Brain microvascular endothelial cell (primary cell): ENCODE data around the gene RNF180.

Experiments used
- DNase-seq: peaks from one replicate; pipeline ENCODE4 v3.0.0-alpha.2; 2020
- H3K27ac ChIP-seq: fragments of 250-450 bp; sonication (Bioruptor Pico); 2 replicates; pipeline ENCODE4 v1.5.1; 2020; ENCODE audit warnings: mild to moderate bottlenecking, moderate library complexity
- H3K27me3 ChIP-seq: fragments of 250-450 bp; sonication (Bioruptor Pico); replicated peaks from 2 replicates; pipeline ENCODE4 v1.5.1; 2020; ENCODE audit warnings: mild to moderate bottlenecking
- H3K36me3 ChIP-seq: fragments of 250-450 bp; sonication (Bioruptor Pico); replicated peaks from 2 replicates; pipeline ENCODE4 v1.5.1; 2020; ENCODE audit warnings: mild to moderate bottlenecking
- H3K4me3 ChIP-seq: 2 replicates; pipeline ENCODE4 v1.5.1; 2011; ENCODE audit warnings: low read depth, mild to moderate bottlenecking, control low read depth, low read length, moderate library complexity
- CTCF ChIP-seq: IDR thresholded peaks from 2 replicates; pipeline ENCODE4 v1.5.1; 2011; ENCODE audit warnings: low read depth, mild to moderate bottlenecking, moderate library complexity, low read length, control low read depth, inconsistent platforms; ENCODE audit errors: missing control alignments
- in situ Hi-C: cut with HindIII; loops from 2 replicates; pipeline ENCODE4 v1.10.0; 2017; ENCODE audit warnings: low sequenced_read_pairs, low pct_ligation_motif_present

The RNF180 gene

DNA sequence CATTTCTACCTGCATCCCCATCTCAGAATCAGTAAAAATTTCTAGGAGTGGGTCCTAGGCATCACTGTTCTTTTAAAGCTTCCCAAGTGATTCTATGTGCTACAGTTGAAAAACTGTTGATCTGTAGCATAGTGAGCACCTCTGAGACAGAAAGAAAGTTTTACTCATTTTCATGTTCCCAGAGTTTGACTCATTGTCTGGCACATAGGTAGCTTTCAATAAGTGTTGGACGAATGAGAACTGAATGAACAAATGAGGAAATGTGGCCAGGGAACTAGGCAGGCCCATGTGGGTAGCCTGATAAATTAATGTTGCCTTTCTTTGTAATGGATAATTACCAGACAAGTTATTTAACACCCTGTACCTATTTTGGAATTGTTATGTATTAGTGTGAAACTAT lies 33.8 kb downstream of the RNF180 start:
- TF ChIP-seq CTCF = no peak
- in situ Hi-C loops = no loop called here

GRCh38 chr5:64201996-64202395 lies 36.4 kb downstream of the RNF180 start:
- Histone ChIP-seq H3K4me3 (no peak overlapping the region), H3K36me3 (no peaks in the 10 kb centered on the region), H3K27me3 (no peaks in the 10 kb centered on the region), H3K27ac (no peak overlapping the region)
- in situ Hi-C loops = no loop called here
- peak; percentile 80 for DNase-seq
- no peak for TF ChIP-seq CTCF

More for the DNA sequence above, 33.8 kb downstream of the RNF180 start:
- Histone ChIP-seq H3K36me3 (no peaks in the 10 kb centered on the region), H3K4me3 (no peak overlapping the region), H3K27ac (no peak overlapping the region), H3K27me3 (no peaks in the 10 kb centered on the region)
- no peak for DNase-seq

GRCh38 chr5:64206653-64207052 lies 41.0 kb downstream of the RNF180 start:
- peak; percentile 4 for TF ChIP-seq CTCF
- DNase-seq = no peak
- in situ Hi-C loops = no loop called here
- H3K27me3 ChIP-seq = no peaks in the 10 kb centered on the region
- H3K27ac ChIP-seq = no peak overlapping the region
- no peak overlapping the region for H3K4me3 ChIP-seq
- H3K36me3 ChIP-seq = no peaks in the 10 kb centered on the region

DNA sequence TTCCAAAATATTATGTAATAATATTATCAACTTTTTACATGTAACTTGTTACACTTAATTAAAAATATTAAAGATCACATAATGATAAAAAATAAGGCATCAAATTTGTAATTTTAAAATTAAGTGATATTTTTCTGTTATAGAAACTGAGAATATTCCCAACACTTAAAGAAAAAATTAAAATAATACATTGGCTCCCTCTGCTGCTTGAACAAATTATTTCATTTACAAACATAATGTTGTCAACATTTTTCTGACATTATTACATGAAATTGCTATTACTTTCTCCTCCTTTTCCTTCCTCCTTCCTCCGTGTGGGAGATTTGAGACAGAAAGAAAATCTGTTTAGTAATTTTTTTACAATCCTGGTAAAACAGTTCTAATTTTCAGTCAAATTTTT lies 42.3 kb downstream of the RNF180 start:
- no peak for TF ChIP-seq CTCF
- H3K27me3 ChIP-seq = no peaks in the 10 kb centered on the region
- in situ Hi-C loops = no loop called here
- H3K27ac ChIP-seq = no peak overlapping the region
- no peak for DNase-seq
- no peak overlapping the region for H3K4me3 ChIP-seq
- H3K36me3 ChIP-seq = no peaks in the 10 kb centered on the region

DNA sequence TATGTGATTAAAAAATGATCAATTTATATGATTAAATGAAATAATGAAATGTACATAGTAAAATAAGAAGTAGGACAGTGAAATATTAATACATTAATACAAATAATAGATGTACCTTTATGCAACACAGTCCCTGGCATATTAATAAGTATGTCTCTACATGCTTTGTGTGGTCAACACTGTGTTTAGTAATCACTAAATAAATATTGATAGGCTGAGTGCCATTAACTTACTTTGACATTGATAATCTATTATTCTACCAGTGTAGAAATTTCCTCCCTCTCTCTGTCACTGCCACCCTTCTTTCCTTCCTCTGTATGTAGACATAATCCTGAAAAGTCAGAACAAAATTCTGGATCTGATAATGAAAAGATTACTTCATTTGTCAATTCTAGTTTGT lies 43.7 kb downstream of the RNF180 start:
- no peak overlapping the region for H3K27ac ChIP-seq
- TF ChIP-seq CTCF = no peak
- no peaks in the 10 kb centered on the region for H3K36me3 ChIP-seq
- no peak overlapping the region for H3K4me3 ChIP-seq
- in situ Hi-C loops = no loop called here
- no peak for DNase-seq
- no peaks in the 10 kb centered on the region for H3K27me3 ChIP-seq

DNA sequence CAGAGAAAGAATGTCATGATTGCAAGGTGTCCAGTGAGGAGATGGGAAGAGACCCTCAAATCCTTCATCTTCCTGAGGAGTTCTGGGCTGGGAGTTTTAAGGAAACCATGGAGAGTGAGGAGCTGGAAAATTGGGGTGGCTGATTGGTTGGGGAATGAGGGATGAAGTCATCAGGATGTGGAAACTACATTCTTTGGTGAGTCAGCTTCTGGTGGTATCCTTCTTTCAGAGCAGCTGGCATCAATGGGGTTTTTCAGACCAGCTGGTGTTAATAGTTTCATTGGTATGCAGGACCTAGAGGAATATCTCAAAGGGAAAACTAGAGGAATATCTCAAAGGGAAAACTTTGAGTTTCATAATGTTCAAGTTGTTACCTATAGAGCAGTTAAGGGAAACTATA lies 45.2 kb downstream of the RNF180 start:
- peak; percentile 87 for DNase-seq
- no peak overlapping the region for H3K4me3 ChIP-seq
- H3K36me3 ChIP-seq = no peaks in the 10 kb centered on the region
- no peak overlapping the region for H3K27ac ChIP-seq
- in situ Hi-C loops = no loop called here
- no peaks in the 10 kb centered on the region for H3K27me3 ChIP-seq
- TF ChIP-seq CTCF = no peak
